Mesendoderm (in vitro differentiated cells): Measurements from ENCODE around the gene CCDC88A.

Source experiments
- DNase-seq: peaks from one replicate; pipeline ENCODE4 v3.0.0; 2013
- H2AK5ac ChIP-seq: 2 replicates; pipeline ENCODE4 v1.6.1; 2013; ENCODE audit warnings: low read length, inconsistent platforms
- H2BK120ac ChIP-seq: 2 replicates; pipeline ENCODE4 v1.6.1; 2013; ENCODE audit warnings: low read depth, mild to moderate bottlenecking, low read length, moderate library complexity, mixed read lengths
- H2BK15ac ChIP-seq: replicated peaks from 2 replicates; pipeline ENCODE4 v1.6.1; 2013; ENCODE audit warnings: low read depth, mild to moderate bottlenecking, moderate library complexity
- H2BK5ac ChIP-seq: 2 replicates; pipeline ENCODE4 v1.6.1; 2013; ENCODE audit warnings: low read length, inconsistent platforms
- H3K18ac ChIP-seq: 2 replicates; pipeline ENCODE4 v1.6.1; 2013; ENCODE audit warnings: mild to moderate bottlenecking, low read length, mixed read lengths
- H3K23ac ChIP-seq: one replicate; pipeline ENCODE4 v1.6.1; 2013; ENCODE audit warnings: low read length
- H3K27ac ChIP-seq: 2 replicates; pipeline ENCODE4 v1.5.1; 2013; ENCODE audit warnings: low read depth, mild to moderate bottlenecking, inconsistent platforms, low read length, moderate library complexity
- H3K27me3 ChIP-seq: 2 replicates; pipeline ENCODE4 v1.6.1; 2013; ENCODE audit warnings: low read length, control low read depth, mild to moderate bottlenecking, inconsistent platforms; ENCODE audit not compliant: insufficient read depth, poor library complexity
- H3K36me3 ChIP-seq: 2 replicates; pipeline ENCODE4 v1.6.1; 2013; ENCODE audit warnings: low read length, inconsistent platforms; ENCODE audit not compliant: control insufficient read depth, insufficient read depth
- H3K4ac ChIP-seq: one replicate; pipeline ENCODE4 v1.6.1; 2013; ENCODE audit warnings: low read depth, mild to moderate bottlenecking, low read length, moderate library complexity
- H3K4me1 ChIP-seq: 2 replicates; pipeline ENCODE4 v1.6.1; 2013; ENCODE audit warnings: low read depth, low read length, inconsistent platforms; ENCODE audit not compliant: control insufficient read depth
- H3K4me2 ChIP-seq: 2 replicates; pipeline ENCODE4 v1.6.1; 2013; ENCODE audit warnings: low read length
- H3K4me3 ChIP-seq: 2 replicates; pipeline ENCODE4 v1.5.1; 2013; ENCODE audit warnings: mild to moderate bottlenecking, low read length
- H3K56ac ChIP-seq: one replicate; pipeline ENCODE4 v1.6.1; 2013; ENCODE audit warnings: low read length
- H3K79me1 ChIP-seq: 2 replicates; pipeline ENCODE4 v1.6.1; 2013; ENCODE audit warnings: low read length, inconsistent platforms
- H3K79me2 ChIP-seq: 2 replicates; pipeline ENCODE4 v1.6.1; 2013; ENCODE audit warnings: mild to moderate bottlenecking, low read length; ENCODE audit not compliant: control insufficient read depth, insufficient read depth
- H3K9ac ChIP-seq: 2 replicates; pipeline ENCODE4 v1.6.1; 2013; ENCODE audit warnings: low read length, inconsistent platforms
- H4K5ac ChIP-seq: one replicate; pipeline ENCODE4 v1.6.1; 2013; ENCODE audit warnings: low read length
- H4K8ac ChIP-seq: one replicate; pipeline ENCODE4 v1.6.1; 2013; ENCODE audit warnings: low read depth, mild to moderate bottlenecking, control low read depth, low read length, moderate library complexity
- WGBS: extraction: QIAGEN DNeasy Blood & Tissue Kit; methylation state at CpG from one replicate; pipeline ENCODE4 v1.1.7; 2013; ENCODE audit warnings: low lambda C conversion rate, missing lambda C conversion rate; ENCODE audit not compliant: insufficient coverage; ENCODE audit errors: extremely low coverage; 5-methylcytosine and 5-hydroxymethylcytosine counted together

Gene CCDC88A

GRCh38 chr2:55327470-55328230, 92.0 kb downstream of the CCDC88A start:
- Histone ChIP-seq H3K79me2 (no peaks in the 10 kb centered on the region), H2BK120ac (no peak overlapping the region), H3K27me3 (no peaks in the 10 kb centered on the region), H3K4ac (no peak overlapping the region), H3K4me1 (no peaks in the 10 kb centered on the region), H4K8ac (no peak overlapping the region), H3K27ac (no peak overlapping the region), H3K4me3 (no peak overlapping the region), H2BK15ac (no peak overlapping the region), H3K18ac (no peak overlapping the region), H2BK5ac (no peak overlapping the region), H4K5ac (no peak overlapping the region), H3K4me2 (no peak overlapping the region), H3K79me1 (no peaks in the 10 kb centered on the region), H3K36me3 (no peaks in the 10 kb centered on the region), H3K9ac (no peak overlapping the region), H3K56ac (no peak overlapping the region), H3K23ac (no peak overlapping the region), H2AK5ac (no peak overlapping the region)
- whole genome bisulfite sequencing = no CpG with 5 or more reads among the region's 3 CpGs
- no peak for DNase-seq

- Histone ChIP-seq H2BK5ac (no peak overlapping the region), H3K56ac (no peak overlapping the region), H3K27ac (no peak overlapping the region), H3K23ac (no peak overlapping the region), H3K4ac (no peak overlapping the region), H3K36me3 (peaks cover 2% of the 10 kb centered on the region), H3K4me2 (no peak overlapping the region), H2BK15ac (no peak overlapping the region), H2BK120ac (no peak overlapping the region), H3K9ac (no peak overlapping the region), H3K79me1 (no peaks in the 10 kb centered on the region), H3K27me3 (no peaks in the 10 kb centered on the region), H4K8ac (no peak overlapping the region), H3K4me1 (no peaks in the 10 kb centered on the region), H3K18ac (no peak overlapping the region), H3K79me2 (no peaks in the 10 kb centered on the region), H4K5ac (no peak overlapping the region), H2AK5ac (no peak overlapping the region), H3K4me3 (no peak overlapping the region)
- no CpG with 5 or more reads among the region's 1 CpG for WGBS
- no peak for DNase-seq
These were observed 104.7 kb downstream of the CCDC88A start for GRCh38 chr2:55314985-55315384.

DNA sequence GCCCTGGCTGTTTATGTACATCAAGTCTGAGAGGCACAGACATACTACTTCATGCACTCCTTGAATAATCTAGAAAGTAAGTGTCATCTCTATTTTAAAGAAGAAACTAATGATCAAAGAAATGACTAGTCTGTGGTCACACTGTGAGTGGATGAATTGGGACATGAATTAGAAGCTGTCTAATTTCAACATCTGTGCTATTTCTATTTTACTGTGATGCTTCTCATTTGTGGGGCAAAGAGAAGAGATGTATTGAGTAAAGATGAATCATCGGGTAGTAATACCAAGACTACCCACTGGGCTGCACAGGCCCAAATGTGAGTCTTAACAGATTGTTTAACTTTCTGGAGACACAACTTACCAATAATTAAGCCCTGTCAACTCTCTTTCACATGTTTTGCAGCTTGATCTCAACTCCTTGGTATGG, 108.2 kb downstream of the CCDC88A start:
- no peak overlapping the region for H3K4me3 ChIP-seq
- H3K4ac ChIP-seq = no peak overlapping the region
- no peak overlapping the region for H3K9ac ChIP-seq
- DNase-seq = no peak
- H2BK15ac ChIP-seq = no peak overlapping the region
- no peak overlapping the region for H3K56ac ChIP-seq
- H2BK5ac ChIP-seq = no peak overlapping the region
- H4K5ac ChIP-seq = no peak overlapping the region
- no peaks in the 10 kb centered on the region for H3K4me1 ChIP-seq
- H3K18ac ChIP-seq = no peak overlapping the region
- H3K23ac ChIP-seq = no peak overlapping the region
- H3K27me3 ChIP-seq = no peaks in the 10 kb centered on the region
- no peak overlapping the region for H3K4me2 ChIP-seq
- peaks cover 2% of the 10 kb centered on the region for H3K36me3 ChIP-seq
- no peaks in the 10 kb centered on the region for H3K79me2 ChIP-seq
- no CpG with 5 or more reads among the region's 1 CpG for WGBS
- H4K8ac ChIP-seq = no peak overlapping the region
- H2AK5ac ChIP-seq = no peak overlapping the region
- H3K27ac ChIP-seq = no peak overlapping the region
- no peaks in the 10 kb centered on the region for H3K79me1 ChIP-seq
- no peak overlapping the region for H2BK120ac ChIP-seq

GRCh38 chr2:55309446-55309845, 110.2 kb downstream of the CCDC88A start:
- Histone ChIP-seq H3K4me2 (no peak overlapping the region), H3K4me1 (no peaks in the 10 kb centered on the region)

DNA sequence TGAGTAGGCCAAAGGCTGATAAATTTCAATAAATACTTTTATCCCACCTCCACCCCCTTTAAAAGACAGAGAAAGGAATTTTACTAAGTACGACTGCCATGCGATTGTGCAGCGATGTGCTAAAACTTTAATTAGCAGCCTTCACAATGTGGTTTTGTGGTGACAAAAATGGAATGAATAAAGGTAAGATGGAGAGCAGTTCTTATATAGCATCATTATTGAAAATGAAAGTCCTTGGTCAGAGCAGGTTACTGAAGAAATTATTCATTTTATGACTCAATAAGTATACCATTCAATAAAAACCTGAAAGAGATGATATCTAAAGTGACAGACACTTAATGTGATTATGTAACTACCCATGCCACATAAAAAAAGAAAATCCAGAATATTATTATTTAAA, 117.4 kb downstream of the CCDC88A start:
- Histone ChIP-seq H2BK120ac (no peak overlapping the region), H3K4me2 (no peak overlapping the region), H2BK5ac (no peak overlapping the region), H3K4me1 (no peaks in the 10 kb centered on the region), H2BK15ac (no peak overlapping the region), H3K79me2 (no peaks in the 10 kb centered on the region), H2AK5ac (no peak overlapping the region), H3K18ac (no peak overlapping the region), H3K27ac (no peak overlapping the region), H4K8ac (no peak overlapping the region), H3K4ac (no peak overlapping the region), H4K5ac (no peak overlapping the region), H3K27me3 (no peaks in the 10 kb centered on the region), H3K56ac (no peak overlapping the region), H3K4me3 (no peak overlapping the region), H3K36me3 (no peaks in the 10 kb centered on the region), H3K79me1 (no peaks in the 10 kb centered on the region), H3K9ac (no peak overlapping the region), H3K23ac (no peak overlapping the region)
- no CpG with 5 or more reads among the region's 3 CpGs for WGBS
- DNase-seq = no peak

More at GRCh38 chr2:55309446-55309845, 110.2 kb downstream of the CCDC88A start:
- Histone ChIP-seq H3K9ac (no peak overlapping the region), H3K27me3 (no peaks in the 10 kb centered on the region), H3K79me2 (no peaks in the 10 kb centered on the region), H4K5ac (no peak overlapping the region), H2BK5ac (no peak overlapping the region), H3K27ac (no peak overlapping the region), H3K23ac (no peak overlapping the region), H3K56ac (no peak overlapping the region), H3K36me3 (peaks cover 2% of the 10 kb centered on the region), H3K79me1 (no peaks in the 10 kb centered on the region), H2BK120ac (no peak overlapping the region), H4K8ac (no peak overlapping the region), H2BK15ac (no peak overlapping the region), H3K4me3 (no peak overlapping the region), H3K18ac (no peak overlapping the region), H3K4ac (no peak overlapping the region), H2AK5ac (no peak overlapping the region)
- peak; percentile 8 for DNase-seq
- WGBS = no CpG with 5 or more reads among the region's 2 CpGs

DNA sequence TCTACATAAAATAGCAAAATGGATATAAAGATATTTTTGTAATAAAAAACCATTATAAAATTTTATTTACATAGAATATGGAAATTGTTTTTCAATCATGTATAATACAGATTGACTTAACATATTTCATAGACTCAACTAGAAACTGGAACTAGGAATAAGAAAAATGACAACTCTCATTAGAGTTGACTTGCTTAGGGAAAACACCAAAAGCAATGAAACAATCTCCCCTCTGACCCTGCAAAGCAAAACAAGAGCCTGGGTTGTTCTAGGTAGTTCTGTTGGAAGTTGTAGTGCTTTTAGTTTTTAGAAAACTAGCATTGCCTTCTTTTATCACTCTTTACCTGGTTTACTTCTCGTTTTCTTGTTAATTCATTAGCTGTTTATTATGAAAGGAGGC, 118.4 kb downstream of the CCDC88A start:
- no peak overlapping the region for H3K4me3 ChIP-seq
- no peak overlapping the region for H3K18ac ChIP-seq
- H3K79me2 ChIP-seq = no peaks in the 10 kb centered on the region
- no peaks in the 10 kb centered on the region for H3K36me3 ChIP-seq
- no peak overlapping the region for H3K23ac ChIP-seq
- no peak for DNase-seq
- H2BK5ac ChIP-seq = no peak overlapping the region
- H3K4me1 ChIP-seq = no peaks in the 10 kb centered on the region
- no peak overlapping the region for H2AK5ac ChIP-seq
- no peak overlapping the region for H4K5ac ChIP-seq
- H3K4me2 ChIP-seq = no peak overlapping the region
- no peak overlapping the region for H3K9ac ChIP-seq
- no peak overlapping the region for H3K27ac ChIP-seq
- no peak overlapping the region for H3K56ac ChIP-seq
- H4K8ac ChIP-seq = no peak overlapping the region
- H3K27me3 ChIP-seq = no peaks in the 10 kb centered on the region
- no peak overlapping the region for H2BK120ac ChIP-seq
- no peaks in the 10 kb centered on the region for H3K79me1 ChIP-seq
- no CpG with 5 or more reads among the region's 1 CpG for WGBS
- H2BK15ac ChIP-seq = no peak overlapping the region
- H3K4ac ChIP-seq = no peak overlapping the region
